Keratinocyte (primary cell): ENCODE results near the gene GPATCH2. TPM values are rescaled to one million over a fixed set of nuclear protein-coding genes. Genes with fewer than 3 reads are reported as not detected.

ENCODE experiments used
- DNase-seq: peaks from one replicate; pipeline ENCODE4 v3.0.0-alpha.2; 2011; ENCODE audit warnings: low read depth, missing footprints, low spot score
- FAIRE-seq: peaks from 2 replicates; lab custom pipeline; 2011; peaks lifted over from hg19 to GRCh38; lab: Jason Lieb, UNC
- H2AFZ ChIP-seq: 2 replicates; pipeline ENCODE4 v1.6.0; 2012; ENCODE audit warnings: low read length, control low read depth, inconsistent platforms; ENCODE audit not compliant: control insufficient read depth
- H3K27ac ChIP-seq: 2 replicates; pipeline ENCODE4 v1.5.1; 2011; ENCODE audit warnings: low read length; ENCODE audit not compliant: control insufficient read depth, insufficient read depth
- H3K27me3 ChIP-seq: 3 replicates; pipeline ENCODE4 v1.6.0; 2011; ENCODE audit warnings: low read length; ENCODE audit not compliant: control insufficient read depth, insufficient read depth; ENCODE audit errors: extremely low read depth
- H3K36me3 ChIP-seq, 2 experiments: 2 replicates in 1 of 2; 3 replicates in 1 of 2; pipeline ENCODE4 v1.5.1; 2011; ENCODE audit warnings: low read length in 2 of 2, mild to moderate bottlenecking in 1 of 2; ENCODE audit not compliant: control insufficient read depth in 2 of 2, insufficient read depth in 2 of 2; ENCODE audit errors: extremely low read depth in 1 of 2
- H3K4me1 ChIP-seq: 3 replicates; pipeline ENCODE4 v1.5.1; 2011; ENCODE audit warnings: low read length; ENCODE audit not compliant: control insufficient read depth, insufficient read depth; ENCODE audit errors: extremely low read depth
- H3K4me2 ChIP-seq: 3 replicates; pipeline ENCODE4 v1.6.0; 2011; ENCODE audit warnings: low read depth, low read length; ENCODE audit not compliant: control insufficient read depth, insufficient read depth; ENCODE audit errors: extremely low read depth
- H3K4me3 ChIP-seq, 3 experiments: fragments of 200-600 bp in 1 of 3; sonication (generic) in 1 of 3; 2 replicates in 2 of 3; 3 replicates in 1 of 3; pipeline ENCODE4 v1.5.1; 2011 to 2016; ENCODE audit warnings: low read length in 3 of 3, mild to moderate bottlenecking in 3 of 3, control low read depth in 2 of 3, inconsistent platforms in 1 of 3, low read depth in 1 of 3, mixed read lengths in 1 of 3, mixed run types in 1 of 3, moderate library complexity in 1 of 3; ENCODE audit not compliant: control insufficient read depth in 2 of 3, insufficient read depth in 2 of 3; ENCODE audit errors: extremely low read depth in 1 of 3
- H3K79me2 ChIP-seq: 2 replicates; pipeline ENCODE4 v1.6.0; 2012; ENCODE audit warnings: low read length; ENCODE audit not compliant: control insufficient read depth, insufficient read depth
- H3K9ac ChIP-seq: 3 replicates; pipeline ENCODE4 v1.6.0; 2011; ENCODE audit warnings: low read length; ENCODE audit not compliant: control insufficient read depth, insufficient read depth; ENCODE audit errors: extremely low read depth
- H3K9me1 ChIP-seq: 3 replicates; pipeline ENCODE4 v1.6.0; 2011; ENCODE audit warnings: low read length; ENCODE audit not compliant: control insufficient read depth, insufficient read depth; ENCODE audit errors: extremely low read depth
- H3K9me3 ChIP-seq: 2 replicates; pipeline ENCODE4 v1.5.1; 2012; ENCODE audit warnings: low read depth, low read length; ENCODE audit not compliant: control insufficient read depth
- H4K20me1 ChIP-seq: 3 replicates; pipeline ENCODE4 v1.6.0; 2011; ENCODE audit warnings: low read length; ENCODE audit not compliant: control insufficient read depth, insufficient read depth; ENCODE audit errors: extremely low read depth
- CTCF ChIP-seq, 3 experiments: IDR thresholded peaks in 1 of 3; conservative IDR thresholded peaks in 1 of 3; optimal IDR thresholded peaks in 1 of 3; 2 replicates in 2 of 3; 3 replicates in 1 of 3; pipeline versions ENCODE3 to v1.5.1; 2011; ENCODE audit warnings: low read length in 3 of 3, mild to moderate bottlenecking in 3 of 3, moderate library complexity in 2 of 3, control low read depth in 1 of 3, inconsistent platforms in 1 of 3; ENCODE audit not compliant: insufficient read depth in 2 of 3; ENCODE audit errors: extremely low read depth in 1 of 3
- EZH2 ChIP-seq: IDR thresholded peaks from one replicate; pipeline ENCODE4 v1.6.1; 2012; ENCODE audit warnings: inconsistent platforms, mild to moderate bottlenecking, low read length, moderate library complexity
- dilution Hi-C: fragments of 300-500 bp; cut with MboI; formaldehyde crosslinking; loops from one replicate; pipeline ENCODE4 v1.7.0; 2020; ENCODE audit warnings: low sequenced_read_pairs; ENCODE audit not compliant: extremely low pct_ligation_motif_present
- polyA plus RNA-seq, 5 experiments: library from polyadenylated mRNA; depleted of rRNA in 3 of 5; stranded (reverse) in 3 of 5; stranded (forward) in 1 of 5; unstranded in 1 of 5; fragments of >200 nt; gene quantifications; 1 replicate in 1 of 5; 2 replicates in 3 of 5; 3 replicates in 1 of 5; pipeline versions ENCODE4 v1.2.1 to v1.2.3, GENCODE V29; 2011 to 2012; ENCODE audit warnings: missing spikeins in 2 of 5, low read depth in 1 of 5, low replicate concordance in 1 of 5

Gene GPATCH2
- polyA plus RNA-seq, 1 donor (not counting 4 experiments of a cell fraction or from before 2014, with no cell fraction given), result 15.7 TPM

GRCh38 chr1:217469983-217470382, 160.9 kb downstream of the GPATCH2 start:
- TF ChIP-seq EZH2 (no peak), CTCF (optimal IDR thresholded peaks at IDR 0.05 in 1 of 3, IDR thresholded peaks at IDR 0.05 in 1 of 3, conservative IDR thresholded peaks at IDR 0.05 in 1 of 3; ENCODE audit: extremely low read depth in 1 of 3, insufficient read depth in 2 of 3, low read length in 3 of 3) (no peak)
- H3K4me1 ChIP-seq, result peaks cover 3% of the 10 kb centered on the region
- H3K4me2 ChIP-seq, result no peak overlapping the region
- no peak overlapping the region for H3K27ac ChIP-seq
- H4K20me1 ChIP-seq, result no peaks in the 10 kb centered on the region
- no peak overlapping the region for H3K9ac ChIP-seq
- no peaks in the 10 kb centered on the region for H3K27me3 ChIP-seq
- H3K9me1 ChIP-seq, result no peaks in the 10 kb centered on the region
- FAIRE-seq (peak; percentile 29), DNase-seq (no peak)
- no peak overlapping the region for H3K4me3 ChIP-seq
- dilution Hi-C loops, result no loop called here
- no peaks in the 10 kb centered on the region for H3K36me3 ChIP-seq
- H2AFZ ChIP-seq, result no peak overlapping the region
- no peaks in the 10 kb centered on the region for H3K79me2 ChIP-seq
- H3K9me3 ChIP-seq, result peaks cover 4% of the 10 kb centered on the region

- no peak for FAIRE-seq
- Histone ChIP-seq H3K79me2 (no peaks in the 10 kb centered on the region), H3K36me3 (no peaks in the 10 kb centered on the region), H3K9ac (no peak overlapping the region), H3K4me3 (no peak overlapping the region), H2AFZ (no peak overlapping the region), H3K27ac (no peak overlapping the region), H4K20me1 (no peaks in the 10 kb centered on the region), H3K4me1 (no peaks in the 10 kb centered on the region), H3K9me3 (peaks cover 4% of the 10 kb centered on the region), H3K9me1 (no peaks in the 10 kb centered on the region), H3K4me2 (no peak overlapping the region), H3K27me3 (no peaks in the 10 kb centered on the region)
- no peak for DNase-seq
- dilution Hi-C loops, result no loop called here
- TF ChIP-seq CTCF (optimal IDR thresholded peaks at IDR 0.05 in 1 of 3, IDR thresholded peaks at IDR 0.05 in 1 of 3, conservative IDR thresholded peaks at IDR 0.05 in 1 of 3; ENCODE audit: extremely low read depth in 1 of 3, insufficient read depth in 2 of 3, low read length in 3 of 3) (no peak), EZH2 (no peak)
These were observed 165.8 kb downstream of the GPATCH2 start for GRCh38 chr1:217465102-217465501.
